IPS-20b (cell line): ENCODE results near the gene ZFYVE16.
"Not testable (repeated sequence)": the region's sequence is repeated elsewhere in the genome, so short reads cannot be mapped to it uniquely, and the experiment has no call there.

ENCODE experiments used
- H3K27ac ChIP-seq: one replicate; pipeline ENCODE4 v1.5.1; 2013; ENCODE audit warnings: low read length
- H3K27me3 ChIP-seq: 2 replicates; pipeline ENCODE4 v1.6.1; 2013; ENCODE audit warnings: mild to moderate bottlenecking, low read length, inconsistent platforms; ENCODE audit not compliant: insufficient read depth
- H3K36me3 ChIP-seq: 2 replicates; pipeline ENCODE4 v1.6.1; 2013; ENCODE audit warnings: low read depth, mild to moderate bottlenecking, inconsistent platforms, low read length, moderate library complexity; ENCODE audit not compliant: insufficient read depth
- H3K4me1 ChIP-seq: 2 replicates; pipeline ENCODE4 v1.6.1; 2013; ENCODE audit warnings: mild to moderate bottlenecking, control low read depth, inconsistent platforms, low read length, moderate library complexity; ENCODE audit not compliant: insufficient read depth
- H3K4me3 ChIP-seq: 2 replicates; pipeline ENCODE4 v1.5.1; 2013; ENCODE audit warnings: mild to moderate bottlenecking, low read length, inconsistent platforms
- H3K9ac ChIP-seq: 2 replicates; pipeline ENCODE4 v1.6.1; 2013; ENCODE audit warnings: low read depth, mild to moderate bottlenecking, inconsistent platforms, low read length, moderate library complexity
- H3K9me3 ChIP-seq: 2 replicates; pipeline ENCODE4 v1.6.1; 2013; ENCODE audit warnings: mild to moderate bottlenecking, low read depth, low read length, inconsistent platforms; ENCODE audit not compliant: insufficient read depth

ZFYVE16 gene

GRCh38 chr5:80414113-80414512 lies 6.2 kb downstream of the ZFYVE16 start:
- Histone ChIP-seq H3K4me1 (peaks cover 1% of the 10 kb centered on the region; the same call in 1 of the 2 replicates), H3K9ac (no peak overlapping the region), H3K27ac (no peak overlapping the region), H3K36me3 (no peaks in the 10 kb centered on the region; the same call in 1 of the 2 replicates), H3K27me3 (no peaks in the 10 kb centered on the region), H3K4me3 (no peak overlapping the region), H3K9me3 (no peaks in the 10 kb centered on the region)

- Histone ChIP-seq H3K27me3 (no peaks in the 10 kb centered on the region), H3K9ac (no peak overlapping the region), H3K9me3 (0 out of 2 replicates have a peak, but pooled peaks cover 7% of the 10 kb centered on the region), H3K36me3 (no peaks in the 10 kb centered on the region), H3K4me1 (no peaks in the 10 kb centered on the region), H3K27ac (no peak overlapping the region), H3K4me3 (no peak overlapping the region)
Measured at GRCh38 chr5:80417973-80418372, 10.1 kb downstream of the ZFYVE16 start.

- H3K4me1 ChIP-seq, H3K27me3 ChIP-seq, H3K9ac ChIP-seq, H3K4me3 ChIP-seq, H3K27ac ChIP-seq, H3K9me3 ChIP-seq, H3K36me3 ChIP-seq: not testable (repeated sequence)
Measured at GRCh38 chr5:80424365-80424764, 16.5 kb downstream of the ZFYVE16 start.

- Histone ChIP-seq H3K9ac (no peak overlapping the region), H3K4me1 (no peaks in the 10 kb centered on the region), H3K27me3 (no peaks in the 10 kb centered on the region), H3K4me3 (no peak overlapping the region), H3K36me3 (peaks cover 44% of the 10 kb centered on the region), H3K9me3 (no peaks in the 10 kb centered on the region), H3K27ac (no peak overlapping the region)
Measured at GRCh38 chr5:80435476-80435875, 27.6 kb downstream of the ZFYVE16 start.

GRCh38 chr5:80437326-80437725 lies 29.5 kb downstream of the ZFYVE16 start:
- Histone ChIP-seq H3K4me1 (no peaks in the 10 kb centered on the region), H3K9me3 (no peaks in the 10 kb centered on the region), H3K27ac (no peak overlapping the region), H3K9ac (no peak overlapping the region), H3K36me3 (peaks cover 60% of the 10 kb centered on the region), H3K27me3 (no peaks in the 10 kb centered on the region), H3K4me3 (no peak overlapping the region)

- no peaks in the 10 kb centered on the region for H3K4me1 ChIP-seq
- no peak overlapping the region for H3K27ac ChIP-seq
- no peaks in the 10 kb centered on the region for H3K27me3 ChIP-seq
- H3K9me3 ChIP-seq, result no peaks in the 10 kb centered on the region
- no peak overlapping the region for H3K4me3 ChIP-seq
- H3K36me3 ChIP-seq, result peaks cover 70% of the 10 kb centered on the region
- H3K9ac ChIP-seq, result no peak overlapping the region
Measured at GRCh38 chr5:80438739-80439138, 30.9 kb downstream of the ZFYVE16 start.

- Histone ChIP-seq H3K4me3 (no peak overlapping the region), H3K27ac (no peak overlapping the region), H3K4me1 (no peaks in the 10 kb centered on the region), H3K9ac (no peak overlapping the region), H3K27me3 (no peaks in the 10 kb centered on the region), H3K9me3 (no peaks in the 10 kb centered on the region), H3K36me3 (peaks cover 70% of the 10 kb centered on the region)
Measured at GRCh38 chr5:80439213-80439612, 31.3 kb downstream of the ZFYVE16 start.

GRCh38 chr5:80442742-80443141 lies 34.9 kb downstream of the ZFYVE16 start:
- Histone ChIP-seq H3K4me1 (no peaks in the 10 kb centered on the region), H3K9me3 (no peaks in the 10 kb centered on the region), H3K27ac (no peak overlapping the region), H3K9ac (no peak overlapping the region), H3K27me3 (no peaks in the 10 kb centered on the region), H3K36me3 (peaks cover 71% of the 10 kb centered on the region), H3K4me3 (no peak overlapping the region)

- H3K9me3 ChIP-seq, result no peaks in the 10 kb centered on the region
- no peak overlapping the region for H3K4me3 ChIP-seq
- H3K36me3 ChIP-seq, result peaks cover 64% of the 10 kb centered on the region
- no peak overlapping the region for H3K27ac ChIP-seq
- H3K27me3 ChIP-seq, result no peaks in the 10 kb centered on the region
- no peaks in the 10 kb centered on the region for H3K4me1 ChIP-seq
- no peak overlapping the region for H3K9ac ChIP-seq
Measured at GRCh38 chr5:80453366-80453765, 45.5 kb downstream of the ZFYVE16 start.

GRCh38 chr5:80463269-80463668 lies 55.4 kb downstream of the ZFYVE16 start:
- no peak overlapping the region for H3K9ac ChIP-seq
- peaks cover 25% of the 10 kb centered on the region for H3K9me3 ChIP-seq
- H3K4me3 ChIP-seq, result no peak overlapping the region
- no peak overlapping the region for H3K27ac ChIP-seq
- H3K36me3 ChIP-seq, result peaks cover 59% of the 10 kb centered on the region
- H3K27me3 ChIP-seq, result no peaks in the 10 kb centered on the region
- peaks cover 7% of the 10 kb centered on the region for H3K4me1 ChIP-seq

- H3K4me3 ChIP-seq, result no peak overlapping the region
- H3K9me3 ChIP-seq, result peaks cover 31% of the 10 kb centered on the region
- no peak overlapping the region for H3K9ac ChIP-seq
- H3K4me1 ChIP-seq, result peaks cover 7% of the 10 kb centered on the region
- peaks cover 42% of the 10 kb centered on the region for H3K36me3 ChIP-seq
- no peak overlapping the region for H3K27ac ChIP-seq
- no peaks in the 10 kb centered on the region for H3K27me3 ChIP-seq
Measured at GRCh38 chr5:80466669-80467485, 59.0 kb downstream of the ZFYVE16 start.

- Histone ChIP-seq H3K4me1 (peaks cover 7% of the 10 kb centered on the region), H3K9ac (no peak overlapping the region), H3K27ac (no peak overlapping the region), H3K27me3 (no peaks in the 10 kb centered on the region), H3K36me3 (peaks cover 30% of the 10 kb centered on the region), H3K9me3 (peaks cover 20% of the 10 kb centered on the region), H3K4me3 (no peak overlapping the region)
Measured at GRCh38 chr5:80468131-80468530, 60.3 kb downstream of the ZFYVE16 start.
